ENCODE data around the gene CDHR4. TPM values are rescaled to one million over a fixed set of nuclear protein-coding genes. Genes with fewer than 3 reads are reported as not detected.
"Not testable (repeated sequence)": the region's sequence is repeated elsewhere in the genome, so short reads cannot be mapped to it uniquely, and the experiment has no call there.

CDHR4 gene
- total RNA-seq, 2 experiments from 2014 or later, result not detected

DNA sequence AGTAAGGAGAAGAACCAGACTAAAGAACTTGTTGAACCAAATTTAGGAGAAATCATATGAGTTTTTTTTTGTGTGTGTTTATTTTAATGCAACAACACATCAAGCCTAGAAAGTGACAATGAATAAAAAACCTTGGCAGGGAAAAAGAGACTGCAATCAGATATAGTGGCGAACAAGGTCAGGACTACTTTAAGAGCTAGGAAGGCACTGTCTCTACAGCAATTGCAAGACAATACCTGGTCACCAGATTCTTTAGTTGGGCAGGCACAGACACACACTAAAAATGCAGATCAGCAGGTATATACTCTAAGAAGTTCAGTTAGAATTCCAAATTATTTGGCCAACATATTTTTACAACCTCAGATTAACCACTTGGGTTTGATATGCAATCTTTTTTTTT, 45.1 kb downstream of the CDHR4 start:
- ChIA-PET CTCF (interaction anchor here (0.6 to 1.5 kb wide), 2 partner anchors 81 to 158 kb away, joined by 3 to 4 read pairs; no protein-coding TSS in a partner anchor), POLR2A (no interaction called here)
- intact Hi-C loops (cut with micrococcal nuclease), result no loop called here
- H3K4me3 Mint-ChIP-seq, result no peak overlapping the region
- TF ChIP-seq, protein P1, sequence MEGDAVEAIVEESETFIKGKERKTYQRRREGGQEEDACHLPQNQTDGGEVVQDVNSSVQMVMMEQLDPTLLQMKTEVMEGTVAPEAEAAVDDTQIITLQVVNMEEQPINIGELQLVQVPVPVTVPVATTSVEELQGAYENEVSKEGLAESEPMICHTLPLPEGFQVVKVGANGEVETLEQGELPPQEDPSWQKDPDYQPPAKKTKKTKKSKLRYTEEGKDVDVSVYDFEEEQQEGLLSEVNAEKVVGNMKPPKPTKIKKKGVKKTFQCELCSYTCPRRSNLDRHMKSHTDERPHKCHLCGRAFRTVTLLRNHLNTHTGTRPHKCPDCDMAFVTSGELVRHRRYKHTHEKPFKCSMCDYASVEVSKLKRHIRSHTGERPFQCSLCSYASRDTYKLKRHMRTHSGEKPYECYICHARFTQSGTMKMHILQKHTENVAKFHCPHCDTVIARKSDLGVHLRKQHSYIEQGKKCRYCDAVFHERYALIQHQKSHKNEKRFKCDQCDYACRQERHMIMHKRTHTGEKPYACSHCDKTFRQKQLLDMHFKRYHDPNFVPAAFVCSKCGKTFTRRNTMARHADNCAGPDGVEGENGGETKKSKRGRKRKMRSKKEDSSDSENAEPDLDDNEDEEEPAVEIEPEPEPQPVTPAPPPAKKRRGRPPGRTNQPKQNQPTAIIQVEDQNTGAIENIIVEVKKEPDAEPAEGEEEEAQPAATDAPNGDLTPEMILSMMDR (IDR thresholded peaks at IDR 0.05), result no peak
- no peaks in the 10 kb centered on the region for H3K9me3 Mint-ChIP-seq
- no peak for ATAC-seq
- H3K36me3 Mint-ChIP-seq (ENCODE audit: low read depth), result peaks cover 4% of the 10 kb centered on the region
- DNase-seq, result no peak
- no peaks in the 10 kb centered on the region for H3K27me3 Mint-ChIP-seq
- H3K4me1 Mint-ChIP-seq (ENCODE audit: low read depth), result peaks cover 20% of the 10 kb centered on the region
- H3K27ac Mint-ChIP-seq, result no peak overlapping the region

DNA sequence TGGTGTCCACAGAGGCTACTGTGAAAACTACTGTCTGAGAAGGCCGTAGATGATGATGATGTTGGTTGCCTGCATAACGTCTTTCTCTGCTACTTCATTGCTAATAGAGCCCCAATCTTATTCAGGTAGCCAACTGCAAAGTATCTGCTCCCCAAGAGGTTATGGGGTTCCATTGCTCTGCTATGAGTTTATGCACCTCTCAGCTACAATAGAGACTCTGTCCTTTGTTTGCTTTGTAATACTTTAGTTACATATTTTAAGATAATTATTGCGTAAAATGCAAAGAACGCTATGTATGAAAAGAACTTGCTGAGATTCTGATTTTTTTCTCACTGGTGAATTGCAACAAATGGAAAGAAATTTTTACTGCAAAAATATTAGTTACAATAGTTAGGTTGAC, 48.2 kb downstream of the CDHR4 start:
- Mint-ChIP-seq H3K27ac (no peak overlapping the region), H3K36me3 (ENCODE audit: low read depth) (peaks cover 9% of the 10 kb centered on the region), H3K4me1 (ENCODE audit: low read depth) (peaks cover 17% of the 10 kb centered on the region), H3K4me3 (no peak overlapping the region), H3K27me3 (no peaks in the 10 kb centered on the region), H3K9me3 (no peaks in the 10 kb centered on the region)
- intact Hi-C loops (cut with micrococcal nuclease), result no loop called here
- CTCF ChIA-PET, result no interaction called here
- ATAC-seq (no peak), DNase-seq (no peak)
- POLR2A ChIA-PET, result no interaction called here
- TF ChIP-seq, protein P1 (IDR thresholded peaks at IDR 0.05), result no peak

DNA sequence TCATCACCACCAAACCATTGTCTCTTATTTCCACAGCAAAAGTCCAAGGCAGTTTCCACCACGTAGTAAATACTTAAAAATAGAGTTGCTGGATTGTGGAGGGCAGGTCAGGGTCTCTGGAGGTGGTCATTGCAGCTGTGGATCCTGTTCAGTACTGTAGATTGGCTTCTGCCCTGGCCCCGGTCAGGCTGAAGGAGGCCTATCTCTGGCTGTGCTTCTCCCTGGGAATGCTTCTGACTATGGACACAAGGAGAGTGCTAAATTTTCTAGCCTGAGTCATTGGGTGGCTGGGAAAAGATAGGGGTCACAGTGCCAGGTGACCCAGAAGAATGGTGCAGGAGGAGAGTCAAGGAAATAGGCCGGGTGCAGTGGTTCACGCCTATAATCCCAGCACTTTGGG, 49.6 kb downstream of the CDHR4 start:
- peaks cover 11% of the 10 kb centered on the region for H3K36me3 Mint-ChIP-seq (ENCODE audit: low read depth)
- ATAC-seq (no peak), DNase-seq (no peak)
- ChIA-PET POLR2A (no interaction called here), CTCF (no interaction called here)
- TF ChIP-seq, protein P1 (IDR thresholded peaks at IDR 0.05), result no peak
- intact Hi-C loops (cut with micrococcal nuclease), result no loop called here
- no peak overlapping the region for H3K4me3 Mint-ChIP-seq
- H3K27me3 Mint-ChIP-seq, result no peaks in the 10 kb centered on the region
- H3K4me1 Mint-ChIP-seq (ENCODE audit: low read depth), result peaks cover 12% of the 10 kb centered on the region
- H3K9me3 Mint-ChIP-seq, result no peaks in the 10 kb centered on the region
- no peak overlapping the region for H3K27ac Mint-ChIP-seq

DNA sequence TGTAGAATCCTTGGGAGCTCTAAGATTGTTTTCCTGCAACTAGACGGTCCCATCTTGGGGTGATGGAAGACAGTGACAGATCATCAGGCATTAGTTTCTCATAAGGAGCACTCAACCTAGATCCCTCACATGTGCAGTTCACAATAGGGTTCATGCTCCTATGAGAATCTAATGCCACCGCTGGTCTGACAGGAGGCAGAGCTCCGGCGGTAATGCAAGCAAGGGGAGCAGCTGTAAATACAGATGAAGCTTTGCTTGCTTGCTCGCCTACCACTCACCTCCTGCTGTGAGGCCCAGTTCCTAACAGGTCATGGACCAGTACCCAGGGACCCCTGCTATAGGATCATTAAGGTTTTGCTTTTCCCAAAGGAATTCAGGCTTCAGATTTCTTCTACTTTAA, 50.8 kb downstream of the CDHR4 start:
- intact Hi-C loops (cut with micrococcal nuclease); H3K9me3 Mint-ChIP-seq; H3K27ac Mint-ChIP-seq; H3K27me3 Mint-ChIP-seq; H3K4me3 Mint-ChIP-seq; DNase-seq; ATAC-seq: not testable (repeated sequence)
- ChIA-PET CTCF (interaction anchor here (0.8 to 1.6 kb wide), 4 partner anchors 30 to 54 kb away, joined by 3 to 4 read pairs (median 3); no protein-coding TSS in a partner anchor), POLR2A (interaction anchor here (0.6 kb wide), 1 partner anchor 184 kb away, joined by 3 read pairs; no protein-coding TSS in a partner anchor)
- Mint-ChIP-seq H3K36me3 (ENCODE audit: low read depth) (peaks cover 12% of the 10 kb centered on the region), H3K4me1 (ENCODE audit: low read depth) (peaks cover 12% of the 10 kb centered on the region)

DNA sequence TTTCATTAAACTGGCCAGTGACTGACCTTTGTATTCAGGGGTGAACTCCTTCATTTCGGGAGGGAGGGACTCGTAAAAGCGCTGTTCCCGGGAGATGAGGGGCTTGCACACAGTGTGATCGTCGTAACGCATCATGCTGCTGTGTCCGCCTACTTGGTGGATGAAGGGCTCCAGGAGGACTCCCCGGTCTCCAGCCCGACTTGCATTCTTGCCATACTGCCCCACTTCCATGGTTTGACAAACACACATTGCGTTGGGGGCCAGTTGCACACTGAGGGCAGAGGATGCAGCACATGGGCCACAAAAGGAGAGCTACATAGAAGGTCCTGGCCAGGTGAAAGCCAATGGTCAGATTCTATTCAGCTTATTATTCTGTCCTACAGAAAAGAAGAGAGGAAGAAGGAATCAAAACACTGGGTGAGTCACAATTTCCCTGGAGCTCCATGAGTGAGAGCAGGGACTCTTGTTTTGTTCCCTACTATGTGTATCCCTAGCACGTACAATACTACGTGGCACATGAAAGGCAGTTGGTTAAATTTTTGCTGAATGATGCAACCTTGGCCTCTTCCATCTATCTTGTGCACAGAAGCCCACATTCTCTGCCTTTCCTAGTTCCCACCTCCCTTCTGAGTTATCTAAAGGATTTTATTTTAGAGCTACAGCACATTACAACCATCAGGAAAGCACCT, 51.7 kb downstream of the CDHR4 start:
- Mint-ChIP-seq H3K9me3 (no peaks in the 10 kb centered on the region), H3K4me1 (ENCODE audit: low read depth) (peaks cover 6% of the 10 kb centered on the region), H3K27ac (no peak overlapping the region), H3K36me3 (ENCODE audit: low read depth) (peaks cover 8% of the 10 kb centered on the region), H3K4me3 (no peak overlapping the region), H3K27me3 (no peaks in the 10 kb centered on the region)
- TF ChIP-seq, protein P1 (IDR thresholded peaks at IDR 0.05), result no peak
- intact Hi-C loops (cut with micrococcal nuclease), result no loop called here
- no peak for ATAC-seq
- ChIA-PET CTCF (interaction anchor here (0.9 to 1.6 kb wide), 4 partner anchors 29 to 92 kb away, joined by 3 to 4 read pairs (median 3); no protein-coding TSS in a partner anchor), POLR2A (interaction anchor here (0.6 kb wide), 1 partner anchor 183 kb away, joined by 3 read pairs; no protein-coding TSS in a partner anchor)
- no peak for DNase-seq

All from activated CD8-positive, alpha-beta T cell treated with anti-CD3 and anti-CD28 coated beads for 36 hours (primary cell).